Activated CD8-positive, alpha-beta memory T cell treated with anti-CD3 and anti-CD28 coated beads, Interleukin-2, amount 50 U/mL, for 24 hours (primary cell): ENCODE results near the gene SCG3.

ENCODE experiments used
- DNase-seq: peaks from one replicate; pipeline ENCODE4 v3.0.0-alpha.2; 2020; ENCODE audit errors: extremely low read depth

Gene SCG3

GRCh38 chr15:51678096-51678495 is 3.2 kb upstream of the SCG3 start:
- DNase-seq: no peak

- no peak for DNase-seq
These were observed 982 bp upstream of the SCG3 start for GRCh38 chr15:51680321-51680720.

GRCh38 chr15:51687565-51687964 is 6.3 kb downstream of the SCG3 start:
- no peak for DNase-seq

GRCh38 chr15:51688863-51689262 is 7.6 kb downstream of the SCG3 start:
- DNase-seq: no peak

GRCh38 chr15:51692154-51692553 is 10.9 kb downstream of the SCG3 start:
- no peak for DNase-seq

- DNase-seq: no peak
These were observed 15.3 kb downstream of the SCG3 start for GRCh38 chr15:51696566-51696965.

- no peak for DNase-seq
These were observed 15.9 kb downstream of the SCG3 start for GRCh38 chr15:51697163-51697562.

GRCh38 chr15:51699373-51699772 is 18.1 kb downstream of the SCG3 start:
- no peak for DNase-seq

- no peak for DNase-seq
These were observed 21.4 kb downstream of the SCG3 start for GRCh38 chr15:51702710-51703109.

- DNase-seq: no peak
These were observed 25.0 kb downstream of the SCG3 start for GRCh38 chr15:51706291-51706690.

GRCh38 chr15:51706926-51707608 is 25.8 kb downstream of the SCG3 start:
- no peak for DNase-seq

- no peak for DNase-seq
These were observed 26.7 kb downstream of the SCG3 start for GRCh38 chr15:51708013-51708412.

- DNase-seq: no peak
These were observed 27.7 kb downstream of the SCG3 start for GRCh38 chr15:51709031-51709430.

GRCh38 chr15:51714162-51714561 is 32.9 kb downstream of the SCG3 start:
- no peak for DNase-seq

GRCh38 chr15:51714911-51715310 is 33.6 kb downstream of the SCG3 start:
- DNase-seq: no peak

- no peak for DNase-seq
These were observed 36.9 kb downstream of the SCG3 start for GRCh38 chr15:51718219-51718618.

GRCh38 chr15:51718746-51719145 is 37.4 kb downstream of the SCG3 start:
- no peak for DNase-seq

GRCh38 chr15:51720201-51720995 is 39.1 kb downstream of the SCG3 start:
- DNase-seq: no peak

GRCh38 chr15:51721199-51721960 is 40.1 kb downstream of the SCG3 start:
- no peak for DNase-seq

- no peak for DNase-seq
These were observed 42.9 kb downstream of the SCG3 start for GRCh38 chr15:51724199-51724598.

GRCh38 chr15:51724673-51725072 is 43.4 kb downstream of the SCG3 start:
- no peak for DNase-seq

- DNase-seq: no peak
These were observed 45.2 kb downstream of the SCG3 start for GRCh38 chr15:51726302-51727073.
